Cardiac muscle cell (in vitro differentiated cells and primary cell): ENCODE results near the gene PFKL. TPM values are rescaled to one million over a fixed set of nuclear protein-coding genes. Genes with fewer than 3 reads are reported as not detected.

Source experiments
- DNase-seq, 2 donors: peaks; one replicate each; pipeline versions ENCODE4 v3.0.0 to v3.0.0-alpha.2; 2010 to 2017; ENCODE audit warnings: low read depth in 1 of 2, low spot score in 1 of 2
- H3K27ac ChIP-seq: fragments of 200-600 bp; sonication (generic); 2 replicates; pipeline ENCODE4 v1.5.1; 2016
- H3K27me3 ChIP-seq: fragments of 200-600 bp; sonication (generic); 2 replicates; pipeline ENCODE4 v1.6.0; 2016; ENCODE audit warnings: control low read depth
- H3K36me3 ChIP-seq: fragments of 200-600 bp; sonication (generic); 2 replicates; pipeline ENCODE4 v1.5.1; 2016; ENCODE audit warnings: control low read depth
- H3K4me1 ChIP-seq: fragments of 200-600 bp; sonication (generic); 2 replicates; pipeline ENCODE4 v1.8.1; 2017; ENCODE audit warnings: low read depth, mild to moderate bottlenecking, mixed run types
- H3K4me3 ChIP-seq: fragments of 200-600 bp; sonication (generic); 2 replicates; pipeline ENCODE4 v1.5.1; 2016; ENCODE audit warnings: mild to moderate bottlenecking
- H3K9me3 ChIP-seq: fragments of 200-600 bp; sonication (generic); 2 replicates; pipeline ENCODE4 v1.5.1; 2017; ENCODE audit warnings: low read depth, mild to moderate bottlenecking, control low read depth
- polyA plus RNA-seq: library from polyadenylated mRNA; unstranded; fragments of >200 nt; fragmentation: Nextera tagmentation; extraction: Ambion mirVana; gene quantifications from 2 replicates; pipeline ENCODE4 v1.2.1, GENCODE V29; 2016
- total RNA-seq: library from RNA; depleted of rRNA; stranded (reverse); fragments of >200 nt; gene quantifications from 2 replicates; pipeline ENCODE4 v1.2.3, GENCODE V29; 2016
- TF ChIP-seq, protein P1 (sequence below): IDR thresholded peaks from 2 replicates; pipeline ENCODE4 v1.5.1; 2012; ENCODE audit warnings: low read depth, mild to moderate bottlenecking, low read length

PFKL gene
- total and polyA plus RNA-seq, 2 experiments from 2014 or later = 204 to 213 TPM

DNA sequence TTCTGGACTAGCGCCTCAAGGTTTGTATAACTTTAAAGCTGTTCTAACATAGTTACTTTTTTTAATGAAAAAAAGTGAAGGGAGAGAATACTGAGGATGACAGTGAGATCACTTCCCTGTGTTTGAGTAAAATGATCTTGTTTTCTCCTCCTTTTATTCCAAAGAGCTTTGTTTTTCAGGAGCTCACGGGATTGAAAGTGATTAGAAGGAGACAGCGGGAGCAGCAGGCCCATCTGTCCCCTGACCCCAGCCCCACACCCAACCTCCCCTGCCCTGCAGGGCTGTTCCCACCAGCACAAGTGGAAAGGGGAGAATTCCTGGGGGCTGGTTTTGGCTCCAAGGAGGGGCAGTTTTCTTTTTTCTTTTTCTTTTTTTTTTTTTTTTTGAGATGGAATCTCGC lies 36.1 kb upstream of the PFKL start:
- Histone ChIP-seq H3K27me3 (no peaks in the 10 kb centered on the region), H3K36me3 (no peaks in the 10 kb centered on the region), H3K27ac (no peak overlapping the region), H3K4me3 (no peak overlapping the region), H3K4me1 (peaks cover 7% of the 10 kb centered on the region), H3K9me3 (no peaks in the 10 kb centered on the region)
- no peak for DNase-seq
- TF ChIP-seq, protein P1, sequence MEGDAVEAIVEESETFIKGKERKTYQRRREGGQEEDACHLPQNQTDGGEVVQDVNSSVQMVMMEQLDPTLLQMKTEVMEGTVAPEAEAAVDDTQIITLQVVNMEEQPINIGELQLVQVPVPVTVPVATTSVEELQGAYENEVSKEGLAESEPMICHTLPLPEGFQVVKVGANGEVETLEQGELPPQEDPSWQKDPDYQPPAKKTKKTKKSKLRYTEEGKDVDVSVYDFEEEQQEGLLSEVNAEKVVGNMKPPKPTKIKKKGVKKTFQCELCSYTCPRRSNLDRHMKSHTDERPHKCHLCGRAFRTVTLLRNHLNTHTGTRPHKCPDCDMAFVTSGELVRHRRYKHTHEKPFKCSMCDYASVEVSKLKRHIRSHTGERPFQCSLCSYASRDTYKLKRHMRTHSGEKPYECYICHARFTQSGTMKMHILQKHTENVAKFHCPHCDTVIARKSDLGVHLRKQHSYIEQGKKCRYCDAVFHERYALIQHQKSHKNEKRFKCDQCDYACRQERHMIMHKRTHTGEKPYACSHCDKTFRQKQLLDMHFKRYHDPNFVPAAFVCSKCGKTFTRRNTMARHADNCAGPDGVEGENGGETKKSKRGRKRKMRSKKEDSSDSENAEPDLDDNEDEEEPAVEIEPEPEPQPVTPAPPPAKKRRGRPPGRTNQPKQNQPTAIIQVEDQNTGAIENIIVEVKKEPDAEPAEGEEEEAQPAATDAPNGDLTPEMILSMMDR = no peak

DNA sequence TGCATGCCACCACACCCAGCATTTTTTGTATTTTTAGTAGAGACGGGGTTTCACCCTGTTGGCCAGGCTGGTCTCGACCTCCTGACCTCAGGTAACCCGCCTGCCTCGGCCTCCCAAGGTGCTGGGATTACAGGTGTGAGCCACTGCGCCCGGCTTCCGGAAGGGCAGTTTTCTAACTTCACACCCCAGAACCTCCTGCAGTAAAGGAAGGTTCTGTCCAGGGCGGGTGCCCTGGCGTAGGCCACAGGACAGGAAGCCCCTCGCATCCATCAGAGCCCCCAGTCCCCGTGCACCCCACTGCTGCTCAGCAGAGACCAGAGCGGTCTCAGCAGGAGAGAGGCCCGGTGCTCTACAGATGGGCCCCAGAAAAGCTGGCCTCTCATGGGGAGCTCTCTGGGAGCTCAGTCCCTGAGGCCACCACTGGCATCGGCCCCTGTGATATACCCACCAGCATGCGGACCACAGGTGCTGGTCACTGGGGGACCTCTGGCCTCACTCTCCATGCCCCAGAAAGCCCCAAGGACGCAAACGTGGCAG lies 34.1 kb upstream of the PFKL start:
- peaks cover 7% of the 10 kb centered on the region for H3K4me1 ChIP-seq
- H3K4me3 ChIP-seq = no peak overlapping the region
- no peak for DNase-seq
- no peaks in the 10 kb centered on the region for H3K27me3 ChIP-seq
- no peak overlapping the region for H3K27ac ChIP-seq
- TF ChIP-seq, protein P1 = no peak
- no peaks in the 10 kb centered on the region for H3K9me3 ChIP-seq
- no peaks in the 10 kb centered on the region for H3K36me3 ChIP-seq

DNA sequence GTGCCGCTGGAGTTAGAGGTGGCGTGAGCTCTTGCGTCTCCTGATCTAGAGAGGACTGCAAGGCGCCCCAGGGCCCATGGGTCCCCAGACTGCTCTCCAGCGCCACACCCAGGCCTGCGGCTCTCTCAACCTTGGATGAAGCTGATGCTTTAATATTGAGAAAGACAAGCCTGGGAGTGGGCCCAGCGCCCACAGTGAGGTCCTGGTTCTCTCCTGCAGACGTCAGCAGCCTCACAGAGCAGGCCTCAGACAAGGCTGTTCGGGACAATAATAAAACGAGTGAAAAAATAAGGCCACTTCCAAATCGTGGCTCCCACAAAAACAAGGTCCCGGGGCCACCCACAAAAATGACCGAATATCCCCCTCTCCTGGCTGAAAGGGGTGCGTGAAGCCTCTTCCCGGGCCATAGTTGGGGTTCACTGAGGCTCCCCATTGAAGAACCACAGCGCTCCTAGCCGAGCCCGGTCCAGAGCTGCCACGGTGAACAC lies 32.2 kb upstream of the PFKL start:
- Histone ChIP-seq H3K4me1 (peaks cover 7% of the 10 kb centered on the region), H3K4me3 (no peak overlapping the region), H3K27me3 (no peaks in the 10 kb centered on the region), H3K27ac (no peak overlapping the region), H3K36me3 (no peaks in the 10 kb centered on the region), H3K9me3 (no peaks in the 10 kb centered on the region)
- TF ChIP-seq, protein P1 = no peak
- DNase-seq = no peak

DNA sequence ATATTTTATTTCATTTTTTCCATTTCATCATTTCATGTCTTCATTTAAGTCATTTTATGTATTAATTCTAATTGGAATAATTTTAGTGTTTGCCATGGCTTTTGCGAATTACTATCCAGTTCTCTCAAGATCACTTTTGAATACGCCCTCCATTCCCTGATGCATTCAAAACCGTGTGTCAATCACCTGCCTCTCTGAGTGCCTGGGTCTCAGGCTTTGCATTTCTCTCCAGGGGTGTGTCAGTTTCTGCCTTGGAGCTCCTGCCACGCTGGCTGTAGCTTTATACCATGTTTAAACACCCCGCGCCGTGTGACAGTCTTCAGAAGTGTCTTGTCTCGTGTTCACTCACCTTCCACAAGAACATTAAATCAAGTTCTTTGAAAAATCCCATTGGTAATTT lies 30.8 kb upstream of the PFKL start:
- H3K27me3 ChIP-seq = no peaks in the 10 kb centered on the region
- H3K27ac ChIP-seq = no peak overlapping the region
- no peaks in the 10 kb centered on the region for H3K9me3 ChIP-seq
- no peak for DNase-seq
- H3K36me3 ChIP-seq = no peaks in the 10 kb centered on the region
- no peaks in the 10 kb centered on the region for H3K4me1 ChIP-seq
- TF ChIP-seq, protein P1 = no peak
- H3K4me3 ChIP-seq = no peak overlapping the region

DNA sequence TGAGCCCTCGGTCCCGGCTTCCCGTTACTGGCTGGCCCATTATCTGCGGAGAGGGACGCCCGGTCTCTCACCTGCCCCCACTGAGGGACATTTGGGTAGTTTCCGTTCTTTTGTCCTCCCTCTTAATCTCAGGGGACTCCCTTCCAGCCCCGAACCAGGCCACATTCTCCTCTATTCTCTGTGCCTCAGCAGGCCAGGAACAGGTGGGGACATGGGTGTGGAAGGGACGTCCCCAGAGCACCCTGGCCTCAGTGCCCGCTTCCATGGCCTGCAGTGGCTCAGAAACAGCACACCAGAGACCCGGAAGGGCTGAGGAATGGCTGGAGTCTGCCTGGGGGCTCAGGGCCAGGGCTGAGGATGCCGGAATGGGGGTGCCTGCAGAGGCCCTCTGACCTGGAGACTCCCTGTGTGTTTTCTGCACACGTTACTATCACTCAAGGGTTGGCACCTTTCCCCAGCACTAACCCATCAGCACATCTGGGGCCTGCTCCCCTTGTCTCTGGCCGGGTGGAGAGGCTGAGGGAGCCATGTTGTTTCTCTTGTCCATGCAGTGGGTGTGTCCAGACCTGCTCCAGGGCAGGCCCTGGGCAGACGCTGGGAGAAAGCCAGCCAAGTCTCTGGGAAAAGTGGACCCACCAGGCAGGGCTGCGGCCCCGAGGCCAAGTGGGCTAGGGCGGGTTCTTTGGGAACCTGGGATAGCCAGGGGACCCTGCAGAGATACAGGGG lies 28.1 kb upstream of the PFKL start:
- TF ChIP-seq, protein P1 = no peak
- H3K27ac ChIP-seq = no peak overlapping the region
- no peaks in the 10 kb centered on the region for H3K4me1 ChIP-seq
- DNase-seq = no peak
- H3K36me3 ChIP-seq = no peaks in the 10 kb centered on the region
- no peak overlapping the region for H3K4me3 ChIP-seq
- H3K27me3 ChIP-seq = no peaks in the 10 kb centered on the region
- no peaks in the 10 kb centered on the region for H3K9me3 ChIP-seq
